Chondrocyte (in vitro differentiated cells): ENCODE measurements around the gene UNCX. TPM values are rescaled to one million over a fixed set of nuclear protein-coding genes. Genes with fewer than 3 reads are reported as not detected.
A peak's percentile ranks its signal among the peaks of the same experiment; 100 is the strongest.
"Not testable (repeated sequence)": the region's sequence is repeated elsewhere in the genome, so short reads cannot be mapped to it uniquely, and the experiment has no call there.

ENCODE experiments used
- DNase-seq: peaks from one replicate; pipeline ENCODE4 v3.0.0; 2021; ENCODE audit warnings: mixed read lengths, low spot score
- H3K27ac Mint-ChIP-seq: one replicate; pipeline ENCODE4 v1.8.0; 2021; ENCODE audit warnings: mild to moderate bottlenecking, moderate library complexity, mixed read lengths; ENCODE audit not compliant: unreplicated experiment
- H3K27me3 Mint-ChIP-seq: 2 replicates; pipeline ENCODE4 v1.8.0; 2021; ENCODE audit warnings: low read depth, mixed read lengths
- H3K36me3 Mint-ChIP-seq: 2 replicates; pipeline ENCODE4 v1.8.0; 2021; ENCODE audit warnings: low read depth, mixed read lengths
- H3K4me1 Mint-ChIP-seq: 2 replicates; pipeline ENCODE4 v1.8.0; 2021; ENCODE audit warnings: low read depth, mild to moderate bottlenecking, mixed read lengths
- H3K4me3 Mint-ChIP-seq: one replicate; pipeline ENCODE4 v1.8.0; 2021; ENCODE audit warnings: mild to moderate bottlenecking, moderate library complexity, mixed read lengths; ENCODE audit not compliant: unreplicated experiment
- H3K9me3 Mint-ChIP-seq: 2 replicates; pipeline ENCODE4 v1.8.0; 2021; ENCODE audit warnings: low read depth, mixed read lengths
- total RNA-seq: library from RNA; stranded (reverse); gene quantifications from 3 replicates; pipeline ENCODE4 v1.2.1, GENCODE V29; 2021
- TF ChIP-seq, protein P1 (sequence below): fragments of 200-600 bp; sonication (generic); IDR thresholded peaks from 2 replicates; pipeline ENCODE4 v1.5.0; 2021; ENCODE audit warnings: antibody characterized with exemption, mild to moderate bottlenecking, moderate library complexity

The UNCX gene
- total RNA-seq, 1 donor from 2014 or later, result not detected

DNA sequence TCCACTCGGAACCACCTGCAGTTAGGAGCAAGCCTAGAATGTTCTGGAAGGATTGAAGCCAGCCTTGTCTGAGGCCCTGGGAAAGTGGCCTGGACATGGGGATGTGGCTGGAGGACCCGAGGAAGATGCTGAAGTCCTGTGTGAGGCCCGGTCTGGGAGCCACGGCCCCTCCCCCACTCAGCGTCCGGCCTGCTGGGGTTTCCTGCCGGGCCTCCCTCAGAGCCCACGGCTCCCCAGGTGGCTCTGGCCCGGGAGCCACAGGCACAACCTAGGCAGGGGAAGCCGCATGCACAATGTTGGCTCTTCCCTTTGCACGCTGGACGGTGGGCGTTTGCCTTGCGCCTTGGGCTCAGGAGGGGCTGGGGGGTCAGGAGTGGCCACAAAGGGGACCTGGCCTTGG, 39.0 kb downstream of the UNCX start:
- peak; percentile 56 for DNase-seq
- no peaks in the 10 kb centered on the region for H3K36me3 Mint-ChIP-seq
- no peak overlapping the region for H3K4me3 Mint-ChIP-seq
- no peaks in the 10 kb centered on the region for H3K4me1 Mint-ChIP-seq
- H3K27ac Mint-ChIP-seq, result no peak overlapping the region
- TF ChIP-seq, protein P1, sequence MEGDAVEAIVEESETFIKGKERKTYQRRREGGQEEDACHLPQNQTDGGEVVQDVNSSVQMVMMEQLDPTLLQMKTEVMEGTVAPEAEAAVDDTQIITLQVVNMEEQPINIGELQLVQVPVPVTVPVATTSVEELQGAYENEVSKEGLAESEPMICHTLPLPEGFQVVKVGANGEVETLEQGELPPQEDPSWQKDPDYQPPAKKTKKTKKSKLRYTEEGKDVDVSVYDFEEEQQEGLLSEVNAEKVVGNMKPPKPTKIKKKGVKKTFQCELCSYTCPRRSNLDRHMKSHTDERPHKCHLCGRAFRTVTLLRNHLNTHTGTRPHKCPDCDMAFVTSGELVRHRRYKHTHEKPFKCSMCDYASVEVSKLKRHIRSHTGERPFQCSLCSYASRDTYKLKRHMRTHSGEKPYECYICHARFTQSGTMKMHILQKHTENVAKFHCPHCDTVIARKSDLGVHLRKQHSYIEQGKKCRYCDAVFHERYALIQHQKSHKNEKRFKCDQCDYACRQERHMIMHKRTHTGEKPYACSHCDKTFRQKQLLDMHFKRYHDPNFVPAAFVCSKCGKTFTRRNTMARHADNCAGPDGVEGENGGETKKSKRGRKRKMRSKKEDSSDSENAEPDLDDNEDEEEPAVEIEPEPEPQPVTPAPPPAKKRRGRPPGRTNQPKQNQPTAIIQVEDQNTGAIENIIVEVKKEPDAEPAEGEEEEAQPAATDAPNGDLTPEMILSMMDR, result no peak
- peaks cover 9% of the 10 kb centered on the region for H3K27me3 Mint-ChIP-seq
- no peaks in the 10 kb centered on the region for H3K9me3 Mint-ChIP-seq

DNA sequence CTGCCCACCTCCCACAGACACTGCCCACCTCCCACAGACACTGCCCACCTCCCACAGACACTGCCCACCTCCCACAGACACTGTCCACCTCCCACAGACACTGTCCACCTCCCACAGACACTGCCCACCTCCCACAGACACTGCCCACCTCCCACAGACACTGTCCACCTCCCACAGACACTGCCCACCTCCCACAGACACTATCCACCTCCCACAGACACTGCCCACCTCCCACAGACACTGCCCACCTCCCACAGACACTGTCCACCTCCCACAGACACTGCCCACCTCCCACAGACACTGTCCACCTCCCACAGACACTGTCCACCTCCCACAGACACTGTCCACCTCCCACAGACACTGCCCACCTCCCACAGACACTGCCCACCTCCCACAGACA, 39.5 kb downstream of the UNCX start:
- not testable (repeated sequence) for DNase-seq, H3K36me3 Mint-ChIP-seq, H3K27me3 Mint-ChIP-seq, H3K4me3 Mint-ChIP-seq, H3K4me1 Mint-ChIP-seq, H3K27ac Mint-ChIP-seq, H3K9me3 Mint-ChIP-seq

DNA sequence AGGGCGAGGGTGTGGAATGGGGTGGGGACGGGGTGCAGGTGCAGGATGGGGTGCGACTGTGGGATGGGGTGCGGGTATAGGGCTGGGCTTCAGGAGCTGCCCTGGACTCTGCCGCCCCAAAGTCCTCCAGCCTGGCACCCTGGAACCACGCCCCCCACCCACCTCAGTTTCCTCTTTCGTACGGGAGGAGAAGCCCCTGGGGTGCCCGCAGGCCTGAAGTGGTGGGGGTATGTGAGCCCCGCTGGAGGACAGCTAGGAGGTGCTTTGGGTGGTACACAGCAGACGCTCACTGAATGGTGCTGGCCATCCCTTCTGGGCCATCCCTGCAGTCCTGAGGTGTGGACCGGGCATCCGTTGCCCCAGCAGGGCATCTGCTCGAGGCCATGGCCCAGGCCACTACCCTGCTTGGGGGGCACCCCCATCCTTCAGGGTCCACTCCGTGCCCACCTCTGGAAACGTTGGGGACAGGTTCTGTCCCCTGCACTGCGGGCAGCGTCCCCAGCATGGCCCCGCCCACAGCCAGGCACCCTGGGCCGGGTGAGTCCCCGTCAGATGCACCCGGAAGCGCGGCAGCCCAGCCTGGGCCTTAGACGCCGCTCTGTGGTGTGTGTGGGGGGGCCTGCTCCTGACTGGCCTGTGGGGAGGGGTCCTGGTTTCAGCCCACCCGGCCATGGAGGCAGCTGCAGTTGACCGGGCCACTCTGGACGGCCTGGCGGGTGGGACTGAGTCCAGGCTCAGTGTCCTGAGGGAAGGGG, 41.6 kb downstream of the UNCX start:
- DNase-seq, result peak; percentile 81
- Mint-ChIP-seq H3K9me3 (peaks cover 3% of the 10 kb centered on the region), H3K4me3 (no peak overlapping the region), H3K4me1 (no peaks in the 10 kb centered on the region), H3K27me3 (peaks cover 11% of the 10 kb centered on the region), H3K36me3 (no peaks in the 10 kb centered on the region), H3K27ac (no peak overlapping the region)
- TF ChIP-seq, protein P1, result no peak

DNA sequence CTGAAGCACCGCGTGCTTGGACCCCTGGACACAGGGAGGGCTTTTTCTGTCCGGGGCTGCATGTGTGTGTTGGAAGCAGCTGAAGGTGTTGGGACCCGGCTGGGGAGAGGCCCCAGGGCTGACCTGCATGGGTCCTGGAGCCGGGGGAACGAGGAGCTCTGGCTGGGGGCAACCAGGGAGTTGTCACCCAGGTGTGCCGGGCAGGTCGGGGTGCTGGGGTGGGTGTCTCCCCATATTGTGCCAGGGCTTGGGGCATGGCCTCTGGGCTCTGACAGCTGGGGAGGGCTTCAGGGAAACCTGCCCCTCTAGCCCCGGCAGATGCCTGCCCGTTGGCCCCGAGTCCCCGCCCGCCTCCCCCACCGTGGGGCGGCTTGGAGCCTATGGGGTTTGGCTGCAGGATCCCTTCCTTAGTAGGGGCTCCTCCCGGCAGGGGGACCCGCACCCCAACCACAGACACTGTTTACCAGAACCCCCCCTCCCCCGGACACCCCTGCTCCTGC, 42.3 kb downstream of the UNCX start:
- H3K4me1 Mint-ChIP-seq, result no peaks in the 10 kb centered on the region
- no peak overlapping the region for H3K4me3 Mint-ChIP-seq
- H3K27me3 Mint-ChIP-seq, result peaks cover 12% of the 10 kb centered on the region
- H3K27ac Mint-ChIP-seq, result no peak overlapping the region
- DNase-seq, result peak; percentile 79
- TF ChIP-seq, protein P1, result no peak
- H3K9me3 Mint-ChIP-seq, result peaks cover 3% of the 10 kb centered on the region
- H3K36me3 Mint-ChIP-seq, result no peaks in the 10 kb centered on the region

DNA sequence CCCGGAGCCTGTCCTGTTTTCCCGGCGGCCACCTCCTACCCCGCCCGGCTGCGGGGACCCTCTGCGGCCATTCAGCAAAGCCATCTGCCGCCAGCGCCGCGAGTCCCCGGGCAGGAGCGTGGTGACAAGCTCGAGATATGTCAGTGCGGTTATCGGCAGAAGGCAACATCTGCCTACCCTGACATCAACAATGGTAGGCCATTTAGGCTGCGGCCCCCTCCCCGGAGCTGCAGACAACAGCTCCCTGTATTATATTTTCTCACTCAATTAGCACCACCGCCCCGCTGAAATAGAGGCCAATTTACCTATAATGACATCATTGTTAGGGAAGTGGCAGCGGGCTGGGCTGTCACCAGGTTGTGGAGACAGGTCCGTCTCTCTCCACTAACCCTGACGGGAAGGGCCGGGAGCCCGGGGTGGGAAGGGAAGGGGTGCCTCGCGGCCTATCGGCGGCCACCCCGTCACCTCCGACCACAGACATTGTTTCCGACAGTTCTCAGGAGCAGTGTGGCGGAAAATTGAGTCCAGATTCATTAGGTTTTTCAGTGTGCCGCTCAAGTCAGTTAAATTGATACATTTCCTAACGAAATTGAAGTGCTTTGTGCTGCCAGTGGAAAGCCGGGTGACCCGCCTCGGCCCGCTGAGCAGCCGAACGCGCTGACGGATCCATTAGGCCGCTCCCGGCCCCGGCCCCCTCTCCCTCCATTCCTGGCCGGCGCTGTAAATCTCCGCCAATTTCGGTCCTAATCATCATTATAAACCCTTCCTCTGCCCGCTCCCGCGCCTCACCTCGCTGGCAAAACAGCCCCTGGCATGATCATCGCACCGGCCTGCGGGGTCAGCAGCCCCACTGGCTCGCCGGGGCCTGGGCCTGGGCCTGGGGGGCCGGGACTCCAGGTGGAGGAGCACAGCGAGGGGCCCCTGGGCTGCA, 43.0 kb downstream of the UNCX start:
- Mint-ChIP-seq H3K4me1 (no peaks in the 10 kb centered on the region), H3K27me3 (peaks cover 14% of the 10 kb centered on the region), H3K4me3 (no peak overlapping the region), H3K9me3 (peaks cover 3% of the 10 kb centered on the region), H3K27ac (no peak overlapping the region), H3K36me3 (no peaks in the 10 kb centered on the region)
- DNase-seq, result peak; percentile 87
- TF ChIP-seq, protein P1, result no peak
